ENCODE results near the gene C19orf25. TPM values are rescaled to one million over a fixed set of nuclear protein-coding genes. Genes with fewer than 3 reads are reported as not detected.
"Not testable (repeated sequence)": the region's sequence is repeated elsewhere in the genome, so short reads cannot be mapped to it uniquely, and the experiment has no call there.

Gene C19orf25
- total RNA-seq, 1 experiment from 2014 or later = 72.5 TPM

DNA sequence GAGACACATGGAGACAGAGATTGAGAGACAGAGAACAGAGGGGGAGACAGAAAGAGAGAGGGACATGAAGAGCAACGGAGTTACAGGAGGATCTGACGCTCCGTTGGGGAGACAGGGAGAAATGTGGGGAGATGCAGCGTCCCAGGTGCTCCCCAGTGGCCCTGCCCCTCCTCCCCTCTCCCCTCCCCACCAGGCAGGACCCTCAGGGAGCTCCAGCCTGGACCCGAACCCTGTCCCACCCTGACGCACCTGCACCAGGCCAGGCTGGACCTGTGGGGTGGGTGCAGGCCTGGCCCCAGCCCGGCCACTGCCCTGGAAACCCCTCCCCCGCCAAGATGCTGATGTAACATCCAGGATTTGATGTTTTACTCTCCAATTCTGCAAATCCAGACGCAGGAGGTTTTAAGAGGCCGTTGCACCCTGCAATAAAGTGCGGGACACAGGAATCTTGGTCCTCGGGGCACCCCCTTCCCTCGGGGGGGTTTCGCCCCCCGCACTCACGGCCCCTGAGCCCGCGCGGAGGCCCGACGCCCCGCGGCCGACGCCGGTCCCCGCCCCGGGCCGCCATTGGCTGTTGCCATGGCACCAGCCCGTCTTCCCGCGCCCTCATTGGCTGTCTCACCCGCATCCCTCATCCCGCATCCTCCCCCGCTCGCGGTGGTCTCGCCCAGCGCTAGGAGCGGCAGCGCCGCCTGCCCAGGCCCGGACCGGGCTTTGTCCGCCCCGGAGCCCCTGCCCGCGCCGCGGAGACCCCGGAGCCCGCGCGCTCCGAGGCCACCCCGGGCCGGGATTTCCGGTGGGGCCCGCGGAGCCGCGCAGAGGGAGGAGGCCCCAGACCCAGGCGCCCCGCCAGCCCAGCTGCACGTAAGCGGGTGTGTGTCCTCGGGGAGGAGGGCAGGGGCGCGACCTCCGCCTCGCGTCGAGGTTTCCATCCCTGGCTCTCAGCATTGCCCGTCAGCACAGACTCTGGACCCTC lies 29.3 kb downstream of the C19orf25 start, which contains the start of gene APC2:
TSS of gene APC2 (plus strand) at position 655 of the 976 bp plus-strand sequence. CDS start 2,881 bp downstream, outside the sequence.
- no peak for DNase-seq (ENCODE audit: low read depth)

DNA sequence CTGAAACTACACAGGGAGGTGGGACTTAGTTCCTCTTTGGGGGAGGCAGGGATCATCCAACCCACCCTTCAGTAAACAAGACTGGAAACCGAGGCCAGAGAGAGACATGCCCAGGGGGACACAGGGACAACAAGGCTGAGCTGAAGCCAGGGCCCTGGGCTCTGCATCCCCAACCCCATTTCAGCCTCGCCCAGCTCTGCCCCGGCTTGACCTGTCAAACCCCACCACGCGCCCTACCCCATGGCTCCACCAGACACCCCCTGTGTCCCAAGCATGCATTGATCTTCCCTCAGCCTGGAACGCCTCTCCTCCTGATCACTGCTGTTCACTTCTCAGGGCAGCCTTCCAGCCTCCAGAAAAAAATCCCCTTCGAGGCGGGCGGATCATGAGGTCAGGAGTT lies 31.1 kb downstream of the C19orf25 start:
- DNase-seq (ENCODE audit: low read depth) = no peak

DNA sequence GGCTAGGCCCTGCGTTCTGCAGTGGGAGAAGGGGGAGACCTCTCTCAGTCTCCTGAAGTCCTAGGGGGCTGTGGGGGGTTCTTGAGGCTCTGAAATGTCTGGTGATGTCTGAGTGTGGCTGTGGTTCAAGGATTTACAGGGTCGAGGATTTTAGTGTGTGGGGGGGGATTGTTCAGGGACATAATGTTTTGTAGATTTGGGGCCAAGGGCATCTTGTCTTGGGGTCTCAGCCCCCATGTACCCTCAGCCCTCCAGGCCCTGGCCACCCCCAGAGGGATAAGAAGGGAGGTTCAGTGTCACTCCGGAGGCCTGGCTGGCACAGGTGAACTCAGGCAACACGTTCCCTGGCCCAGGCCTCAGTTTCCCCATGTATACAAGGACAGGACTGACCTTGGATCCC lies 31.5 kb downstream of the C19orf25 start:
- no peak for DNase-seq (ENCODE audit: low read depth)

DNA sequence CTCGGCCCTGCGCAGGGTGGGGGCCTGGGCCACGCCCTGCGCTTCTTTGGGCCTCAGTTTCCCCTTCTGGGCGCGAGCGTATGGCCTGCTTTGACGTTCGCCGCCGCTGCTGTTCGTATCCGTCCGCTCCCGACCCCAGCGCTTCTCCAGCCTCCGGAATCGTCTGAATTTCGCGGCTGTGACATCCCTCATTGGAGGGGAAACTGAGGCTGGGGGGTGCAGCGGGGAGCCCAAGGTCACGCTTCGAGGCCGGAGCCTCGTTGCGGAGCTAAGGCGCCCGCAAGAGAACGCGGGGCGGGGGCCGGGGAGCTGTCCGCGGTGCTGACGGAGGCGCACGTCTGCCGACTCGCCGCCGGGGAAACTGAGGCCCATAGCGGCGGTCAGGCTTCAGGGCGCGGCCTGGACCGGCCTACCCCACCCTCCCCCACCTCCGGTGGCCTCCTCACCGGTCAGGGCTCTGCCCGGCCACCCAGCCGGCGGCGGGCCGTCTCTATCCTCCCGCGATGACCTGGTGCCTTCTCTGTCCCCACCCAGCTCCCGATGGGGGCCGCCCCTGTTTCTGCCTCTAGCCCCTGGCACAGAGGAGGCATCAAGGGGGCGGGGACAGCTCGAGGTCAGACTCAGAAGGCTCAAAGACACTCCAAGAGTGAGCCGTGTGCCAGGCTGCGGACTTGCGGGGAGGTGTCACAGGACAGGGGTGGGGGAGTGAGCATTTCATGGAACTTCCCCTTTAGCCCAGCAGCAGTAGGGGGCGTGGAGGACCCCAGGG lies 32.1 kb downstream of the C19orf25 start:
- no peak for DNase-seq (ENCODE audit: low read depth)

DNA sequence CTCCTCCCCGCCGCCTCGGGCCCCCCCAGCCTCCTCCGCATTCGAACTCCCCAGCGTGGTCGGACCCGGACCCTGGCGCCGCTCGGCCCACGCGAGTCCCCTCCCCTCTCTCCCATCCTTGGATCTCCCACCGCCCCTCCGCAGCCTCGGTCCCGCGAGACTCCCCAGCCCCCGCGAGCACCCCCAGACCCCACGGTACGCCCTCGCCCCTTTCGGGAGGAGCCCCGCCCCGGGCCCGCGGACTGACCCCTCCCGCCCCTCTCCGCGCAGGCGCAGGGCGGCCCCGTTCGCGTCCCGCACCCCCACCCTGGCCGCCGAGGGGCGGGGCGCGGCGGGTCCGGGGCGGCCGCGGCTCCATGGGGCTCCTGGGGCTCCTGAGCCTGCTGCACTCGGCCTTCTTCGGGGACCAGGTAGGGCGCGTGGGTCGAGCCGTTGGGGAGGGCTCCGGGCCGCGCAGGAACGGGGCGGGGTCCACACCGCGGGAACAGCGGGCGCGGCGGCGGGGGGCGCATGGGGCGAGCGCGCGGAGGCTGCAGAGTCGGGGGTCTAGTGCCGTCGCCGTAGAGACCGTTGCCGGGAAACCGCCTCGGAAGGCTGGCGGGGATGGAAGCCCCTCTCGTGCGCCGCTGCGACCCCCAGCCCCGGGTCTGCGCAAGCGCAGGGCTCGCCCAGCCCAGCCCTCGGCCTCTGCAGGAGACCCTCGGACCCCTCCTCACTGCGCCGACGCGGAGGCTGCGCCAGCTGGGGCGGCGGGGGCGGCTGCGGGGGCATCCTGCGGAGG lies 32.9 kb downstream of the C19orf25 start:
- DNase-seq (ENCODE audit: low read depth) = no peak

DNA sequence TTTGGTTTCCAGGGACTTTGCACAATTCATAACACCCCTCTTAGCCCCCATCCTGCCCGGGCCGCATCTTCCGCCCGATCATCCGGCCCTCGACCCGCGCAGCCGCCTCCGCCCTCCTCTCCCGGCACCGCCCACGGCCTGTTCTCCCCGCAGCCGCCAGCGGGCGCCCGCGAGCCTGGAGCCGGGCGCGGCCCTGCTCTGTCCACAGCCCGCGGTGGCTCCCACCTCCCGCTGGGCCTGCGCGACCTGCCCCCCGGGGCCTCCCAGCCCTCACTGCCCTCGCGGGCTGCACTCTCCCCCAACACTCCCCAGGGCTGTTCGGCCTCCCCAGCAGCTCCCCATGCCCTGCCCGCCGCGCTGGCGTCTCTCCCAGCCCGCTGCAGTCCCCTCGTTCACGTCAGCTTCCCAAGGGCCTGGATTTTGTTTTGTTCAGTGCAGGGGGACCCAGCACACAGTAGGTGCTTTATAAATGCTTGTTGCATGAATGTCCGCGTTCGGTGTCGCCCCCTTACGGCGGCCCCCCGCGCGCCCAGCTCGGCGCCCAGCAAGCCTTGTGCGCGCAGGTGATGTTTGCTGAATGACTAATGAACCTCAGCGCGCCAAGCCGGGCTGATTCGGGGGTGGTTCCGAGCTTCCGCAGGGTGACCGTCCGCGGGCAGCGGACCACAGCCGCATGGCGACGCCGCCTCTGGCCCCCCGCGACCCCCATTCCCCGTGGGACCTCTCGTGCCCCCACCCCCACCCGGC lies 33.7 kb downstream of the C19orf25 start:
- DNase-seq (ENCODE audit: low read depth) = peak; percentile 73

DNA sequence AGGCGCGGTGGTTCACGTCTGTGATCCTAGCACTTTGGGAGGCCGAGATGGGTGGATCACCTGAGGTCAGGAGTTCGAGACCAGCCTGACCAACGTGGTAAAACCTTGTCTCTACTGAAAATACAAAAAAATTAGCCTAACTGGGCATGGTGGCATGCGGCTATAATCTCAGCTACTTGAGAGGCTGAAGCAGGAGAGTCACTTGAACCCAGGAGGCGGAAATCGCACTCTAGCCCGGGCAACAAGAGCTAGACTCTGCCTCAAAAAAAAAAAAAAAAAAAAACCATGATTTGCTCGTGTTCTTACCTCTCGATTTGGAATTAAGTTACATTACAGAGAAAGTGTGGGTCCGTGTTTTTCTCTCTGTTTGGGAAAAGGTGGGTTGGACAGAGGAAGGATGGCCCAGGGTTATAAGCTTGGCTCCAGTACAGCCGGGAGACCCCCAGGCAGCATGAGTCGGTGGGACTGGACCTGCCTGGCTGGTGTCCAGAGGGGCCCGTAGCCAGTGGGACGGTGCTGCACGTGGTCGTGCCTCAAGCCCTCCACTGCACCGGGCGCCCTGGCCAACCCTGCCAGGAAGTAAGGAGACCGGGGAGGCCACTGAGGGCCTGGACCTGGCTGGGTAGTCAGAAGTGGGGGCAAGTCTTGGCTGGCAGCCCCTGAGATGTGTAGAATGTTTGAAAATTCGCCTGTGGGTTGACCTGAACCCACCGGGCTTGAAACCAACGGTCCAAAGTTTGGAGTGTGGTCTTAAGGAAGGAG lies 37.2 kb downstream of the C19orf25 start:
- no peak for DNase-seq (ENCODE audit: low read depth)

DNA sequence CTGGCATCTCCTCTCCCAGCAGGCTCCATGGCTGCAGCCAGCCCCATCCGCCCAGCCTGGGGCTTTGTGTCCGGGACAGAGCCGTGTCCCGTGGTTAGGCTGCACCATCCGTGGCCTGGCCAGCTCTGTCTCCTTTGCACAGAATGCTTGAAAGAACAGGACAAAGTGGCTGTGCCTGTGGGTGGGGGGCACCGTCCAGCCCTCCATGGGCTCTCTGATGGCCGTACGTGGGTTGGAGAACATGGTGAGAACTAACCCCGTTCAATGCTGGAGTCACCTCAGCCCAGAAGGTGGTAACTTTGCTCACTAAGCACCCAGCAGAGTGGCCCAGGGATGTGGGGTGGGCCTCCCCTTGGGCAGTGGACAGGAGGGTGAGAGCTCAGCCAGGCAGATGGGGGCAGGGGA lies 38.0 kb downstream of the C19orf25 start:
- no peak for DNase-seq (ENCODE audit: low read depth)

DNA sequence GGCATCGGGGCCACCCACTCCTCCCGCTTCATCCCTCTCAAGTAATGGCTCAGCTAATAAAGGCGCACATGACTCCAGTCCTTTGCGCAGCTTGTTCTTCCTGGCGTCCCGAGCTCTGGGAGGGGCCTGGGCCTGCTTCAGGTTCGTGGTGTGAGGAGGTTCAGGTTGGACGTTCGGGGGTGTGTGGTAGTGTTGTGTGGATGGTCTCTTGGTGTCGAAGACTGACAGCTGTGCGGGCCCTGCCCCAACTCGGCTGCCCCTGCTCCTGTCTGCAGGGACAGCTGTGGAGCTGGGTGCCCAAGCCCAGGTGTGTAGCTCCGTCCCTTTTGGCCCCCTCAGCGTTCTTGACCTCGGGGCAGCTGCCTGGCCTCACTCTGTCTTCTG lies 38.6 kb downstream of the C19orf25 start:
- no peak for DNase-seq (ENCODE audit: low read depth)

DNA sequence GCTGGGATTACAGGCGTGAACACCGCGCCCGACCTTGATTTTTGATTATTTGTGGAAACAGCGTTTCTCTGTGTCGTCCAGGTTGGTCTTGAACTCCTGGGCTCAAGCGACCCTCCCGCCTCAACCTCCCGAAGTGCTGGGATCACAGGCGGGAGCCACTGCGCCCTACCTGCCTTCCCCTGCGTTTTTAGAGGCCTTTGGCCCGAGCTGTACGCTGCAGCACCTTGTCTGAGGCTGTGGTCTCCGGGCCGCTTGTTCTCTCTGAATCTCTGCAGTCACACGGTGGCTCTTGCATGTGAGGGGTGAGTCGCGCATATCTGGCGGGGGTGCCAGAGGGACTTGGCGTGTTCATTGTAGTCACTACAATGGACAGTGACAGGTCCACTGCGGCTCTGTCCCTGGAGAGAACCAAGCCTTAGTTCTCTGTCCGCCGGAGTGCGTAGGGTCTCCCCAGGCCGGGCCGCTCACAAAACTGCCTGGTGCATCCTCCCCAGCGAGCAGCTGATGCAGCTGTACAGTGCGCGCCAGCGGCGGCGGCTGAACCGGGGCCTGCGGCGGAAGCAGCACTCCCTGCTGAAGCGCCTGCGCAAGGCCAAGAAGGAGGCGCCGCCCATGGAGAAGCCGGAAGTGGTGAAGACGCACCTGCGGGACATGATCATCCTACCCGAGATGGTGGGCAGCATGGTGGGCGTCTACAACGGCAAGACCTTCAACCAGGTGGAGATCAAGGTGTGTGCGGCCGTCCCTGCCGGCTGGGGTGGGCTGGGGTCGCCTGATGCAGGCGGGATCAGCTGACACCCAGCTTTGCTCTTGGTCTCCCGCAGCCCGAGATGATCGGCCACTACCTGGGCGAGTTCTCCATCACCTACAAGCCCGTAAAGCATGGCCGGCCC lies 39.2 kb downstream of the C19orf25 start:
- not testable (repeated sequence) for DNase-seq (ENCODE audit: low read depth)

DNA sequence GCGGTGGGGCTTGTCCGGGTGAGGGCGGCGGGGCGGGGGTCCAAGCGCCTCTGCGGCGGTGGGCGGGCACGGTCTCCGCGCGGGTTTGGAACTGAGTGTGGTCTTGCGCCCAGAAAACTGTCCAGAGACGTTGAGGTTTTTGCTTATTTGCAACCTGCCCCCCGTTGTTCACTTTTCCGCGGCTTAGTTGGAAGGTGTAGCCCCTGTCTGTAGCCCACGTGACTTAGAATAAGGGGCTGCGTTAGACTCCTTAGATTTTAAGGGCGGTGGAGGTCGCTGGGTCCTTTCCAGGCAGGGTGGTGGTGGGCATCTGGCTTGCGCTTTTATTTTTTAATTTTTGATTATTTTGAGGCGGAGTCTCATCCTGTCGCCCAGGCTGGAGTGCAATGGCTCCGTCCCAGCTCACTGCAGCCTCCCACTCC lies 40.1 kb downstream of the C19orf25 start:
- DNase-seq (ENCODE audit: low read depth) = no peak

DNA sequence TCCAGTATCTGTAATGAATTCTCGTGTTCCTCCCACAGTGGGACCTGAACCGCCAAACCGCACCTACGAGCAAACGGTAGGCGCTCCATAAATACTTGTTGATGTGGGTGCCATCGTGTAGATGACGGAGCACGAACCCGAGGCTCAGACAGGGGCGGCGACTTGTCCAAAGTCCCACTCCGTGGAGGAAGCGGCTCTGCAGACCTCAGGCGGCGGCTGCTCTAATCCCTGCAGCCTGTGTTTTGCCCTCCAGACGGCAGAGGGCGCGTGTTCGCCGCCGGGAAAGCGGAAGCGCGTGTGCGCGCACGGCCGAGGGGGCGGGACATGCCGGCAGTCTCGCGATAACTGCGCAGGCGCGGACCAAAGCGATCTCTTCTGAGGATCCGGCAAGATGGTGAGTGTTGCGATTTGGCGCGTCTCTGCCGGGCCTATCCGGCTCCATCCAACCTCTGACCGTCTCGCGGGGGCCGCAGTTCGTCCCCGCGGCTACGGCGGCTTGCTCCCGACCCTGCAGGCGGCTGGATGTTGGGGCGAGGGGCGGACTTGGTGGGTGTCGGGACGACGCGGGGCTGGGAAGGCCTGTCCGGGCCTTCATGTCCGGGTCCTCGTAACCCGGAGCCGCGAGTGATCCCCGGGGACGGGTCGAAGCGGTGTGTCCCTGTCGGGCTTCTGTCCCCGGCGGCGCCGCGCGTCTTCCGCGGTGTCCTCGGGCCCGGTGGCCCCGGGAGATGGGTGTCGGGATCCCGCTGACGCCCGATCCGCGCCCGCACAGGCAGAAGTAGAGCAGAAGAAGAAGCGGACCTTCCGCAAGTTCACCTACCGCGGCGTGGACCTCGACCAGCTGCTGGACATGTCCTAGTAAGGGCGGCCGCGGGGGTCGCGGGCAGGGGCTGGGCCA lies 40.7 kb downstream of the C19orf25 start, which contains the start of gene RPS15:
TSS of gene RPS15 (plus strand) at position 362 of the 898 bp plus-strand sequence. CDS start at position 392, 30 bp downstream.
- DNase-seq (ENCODE audit: low read depth) = peak; percentile 89

DNA sequence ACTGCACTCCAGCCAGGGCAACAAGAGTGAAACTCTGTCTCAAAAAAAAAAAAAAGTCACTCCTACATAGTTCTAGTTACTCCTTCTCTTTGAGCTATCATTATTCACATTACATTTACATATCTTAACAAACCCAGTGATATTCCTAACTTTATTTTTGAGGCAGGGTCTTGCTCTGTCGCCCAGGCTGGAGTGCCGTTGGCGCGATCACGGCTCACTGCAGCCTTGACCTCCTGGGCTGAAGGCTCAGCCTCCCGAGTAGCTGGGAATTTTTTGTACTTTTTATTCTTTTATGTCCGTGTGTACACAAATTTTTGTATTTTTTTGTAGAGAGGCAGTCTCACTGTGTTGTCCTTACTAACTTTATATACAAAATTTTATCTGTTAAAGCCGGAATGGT lies 41.4 kb downstream of the C19orf25 start:
- no peak for DNase-seq (ENCODE audit: low read depth)

DNA sequence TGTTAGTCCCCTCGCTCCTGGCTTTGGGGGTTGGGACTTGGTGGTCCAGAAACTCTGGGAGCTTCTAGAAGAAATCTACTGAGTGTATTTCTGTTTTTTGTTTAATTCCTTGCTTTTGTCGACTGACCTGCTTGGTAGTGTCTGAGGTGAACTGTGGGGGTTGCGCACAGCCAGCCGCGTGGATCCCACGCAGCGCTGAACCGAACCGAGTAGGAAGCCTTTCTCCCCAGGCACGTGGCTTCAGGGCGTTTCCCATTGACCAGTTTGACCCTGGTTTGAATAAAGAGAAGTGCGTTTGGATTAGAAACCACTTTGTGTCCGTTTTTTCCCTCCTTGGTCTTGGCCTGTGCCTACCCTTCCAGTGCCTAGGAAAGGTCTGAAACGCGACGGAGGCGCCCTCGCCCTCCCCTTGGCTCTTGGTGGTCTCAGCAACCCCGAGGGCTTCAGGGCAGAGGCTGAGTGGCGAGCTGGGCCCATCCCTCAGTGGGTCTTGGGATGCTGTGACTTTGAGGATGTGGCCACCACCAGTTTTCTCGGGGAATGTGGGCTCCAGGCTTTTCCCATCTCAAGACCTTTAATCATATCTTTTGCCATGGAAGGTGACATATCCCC lies 43.5 kb downstream of the C19orf25 start:
- no peak for DNase-seq (ENCODE audit: low read depth)

DNA sequence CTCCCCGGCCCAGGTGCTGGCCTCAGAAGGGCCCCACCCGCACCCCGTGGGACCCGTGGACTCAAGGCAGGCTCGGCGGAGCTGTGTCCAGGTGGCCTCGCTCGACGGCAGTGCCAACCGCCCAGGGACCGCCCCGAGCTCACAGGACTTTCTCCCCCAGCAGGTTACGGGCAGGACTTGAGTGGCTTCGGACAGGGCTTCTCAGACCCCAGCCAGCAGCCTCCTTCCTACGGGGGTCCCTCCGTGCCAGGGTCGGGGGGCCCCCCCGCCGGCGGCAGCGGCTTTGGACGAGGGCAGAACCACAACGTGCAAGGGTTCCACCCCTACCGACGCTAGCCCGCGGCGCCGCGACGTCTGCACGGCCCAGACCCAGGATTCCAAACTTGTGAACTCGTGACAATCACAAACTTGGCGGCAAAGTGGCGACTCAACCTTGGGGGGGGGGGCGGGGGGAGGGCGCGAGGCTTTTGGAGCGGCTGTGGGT lies 44.4 kb downstream of the C19orf25 start:
- no peak for DNase-seq (ENCODE audit: low read depth)

DNA sequence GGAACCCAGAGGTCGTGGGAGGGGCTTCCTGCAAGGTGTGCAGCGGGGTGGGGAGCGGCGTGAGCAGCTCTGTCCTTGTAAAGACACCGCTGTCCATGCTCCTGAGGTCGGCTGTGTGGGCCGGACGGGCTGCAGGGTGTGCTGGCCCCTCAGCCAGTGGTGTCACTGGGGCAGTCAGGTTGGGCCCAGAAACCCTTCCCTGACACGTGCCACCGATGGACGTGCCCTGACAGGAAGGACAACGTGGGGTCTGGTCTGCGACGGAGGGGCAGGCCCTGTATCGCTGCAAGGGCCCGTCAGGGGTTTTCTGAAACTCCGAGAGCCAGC lies 45.0 kb downstream of the C19orf25 start:
- no peak for DNase-seq (ENCODE audit: low read depth)
